Bronchial smooth muscle cell (primary cell): ENCODE measurements around the gene MEGF6. TPM values are rescaled to one million over a fixed set of nuclear protein-coding genes. Genes with fewer than 3 reads are reported as not detected.

Source experiments
- total RNA-seq: library from RNA; depleted of rRNA; stranded (reverse); fragments of >200 nt; gene quantifications from 2 replicates; pipeline ENCODE4 v1.2.1, GENCODE V29; 2014

Gene MEGF6
- total RNA-seq = 1.5 and 2.4 TPM in 2 replicates

DNA sequence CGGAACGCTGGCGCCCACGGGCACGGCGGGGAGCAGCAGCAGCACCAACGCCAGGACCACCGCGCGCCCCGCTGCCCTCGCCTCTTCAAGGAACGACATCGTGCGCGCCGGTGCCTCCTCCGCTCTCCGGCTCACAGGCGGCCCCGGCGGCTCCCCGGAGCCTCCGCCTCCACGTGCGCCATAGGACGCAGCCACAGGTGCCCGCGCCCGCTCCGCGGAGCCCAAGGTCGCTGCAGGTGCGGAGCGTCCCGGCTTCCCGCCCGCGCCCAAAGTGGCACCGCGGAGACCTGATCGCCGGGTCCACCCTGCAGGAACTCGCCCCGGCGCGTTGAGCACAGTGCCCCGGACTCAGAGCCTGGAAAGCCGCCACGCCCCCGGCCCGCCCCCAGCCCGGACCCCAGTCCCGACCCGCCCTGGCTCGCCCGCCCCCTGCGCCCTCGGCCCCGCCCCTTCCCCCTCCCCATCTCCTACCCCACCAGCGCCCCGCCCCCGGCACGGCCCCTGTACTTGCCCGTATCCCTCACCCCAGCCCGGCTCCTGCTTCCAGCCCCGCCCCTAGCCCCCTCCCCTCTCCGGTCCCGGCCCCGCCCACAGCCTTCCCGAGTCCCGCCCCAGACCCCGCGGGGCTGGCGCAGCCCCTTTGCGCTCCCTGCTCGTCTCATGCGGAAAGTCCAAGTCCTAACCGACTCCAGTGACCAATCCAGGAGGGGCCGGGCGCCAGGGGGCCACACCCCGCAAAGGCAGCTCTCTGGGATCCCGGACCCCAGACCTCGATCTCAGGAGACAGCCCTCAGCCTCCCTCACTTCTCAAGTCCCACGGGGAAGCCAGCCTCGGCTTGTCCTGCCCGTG, at the start of gene MEGF6:
TSS of gene MEGF6 (minus strand) at position 339 of the 850 bp plus-strand sequence. CDS start at position 99, 240 bp downstream.

GRCh38 chr1:3651930-3652547, 40.7 kb upstream of the MEGF6 start, which contains the start of gene TP73:
Gene TP73, plus strand, starts transcription at chr1:3652516. Its CDS starts 29,850 bp downstream, at chr1:3682366.

DNA sequence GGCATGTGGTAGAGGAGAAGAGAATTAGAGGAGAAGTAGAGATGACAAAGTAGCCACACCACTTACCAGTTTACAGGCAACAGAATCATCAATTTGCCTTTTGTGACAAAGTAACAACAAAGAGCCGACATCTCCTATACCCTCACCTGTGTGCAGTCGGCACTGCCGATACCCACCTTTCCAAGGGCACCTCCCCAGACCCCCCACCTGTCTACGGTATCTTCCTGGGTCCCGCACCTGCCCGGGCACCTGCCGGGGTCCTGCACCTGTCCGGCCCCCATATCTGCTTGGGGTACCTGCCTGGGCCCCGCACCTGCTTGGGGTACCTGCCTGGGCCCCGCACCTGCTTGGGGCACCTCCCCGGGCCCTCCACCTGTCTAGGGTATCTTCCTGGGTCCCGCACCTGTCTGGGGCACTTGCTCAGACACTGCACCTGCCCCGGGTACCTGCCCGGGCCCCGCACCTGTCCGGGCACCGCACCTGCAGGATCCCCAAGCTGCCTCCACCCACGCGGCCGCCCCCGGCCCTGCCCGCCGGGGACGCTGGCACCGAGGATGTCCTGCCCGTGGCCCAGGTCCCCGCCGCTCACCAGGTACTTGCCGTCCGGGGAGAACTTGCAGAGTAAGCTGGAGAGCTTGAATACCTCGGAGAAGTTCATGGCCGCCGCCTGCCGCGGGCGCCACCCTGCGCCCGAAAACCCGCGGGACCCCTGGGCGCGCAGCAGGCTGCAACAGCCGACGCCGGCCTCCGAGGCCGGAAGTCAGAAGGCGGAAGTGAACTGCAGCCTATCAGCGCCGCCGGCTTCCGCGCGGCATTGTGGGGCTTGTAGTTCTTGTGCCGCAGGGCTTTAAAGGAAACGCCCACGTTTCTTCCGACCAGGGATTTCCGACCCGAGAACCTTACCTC, 38.3 kb upstream of the MEGF6 start, which contains the start of gene WRAP73:
TSS of gene WRAP73 (minus strand) at position 762 of the 906 bp plus-strand sequence. CDS start at position 658, 104 bp downstream.

DNA sequence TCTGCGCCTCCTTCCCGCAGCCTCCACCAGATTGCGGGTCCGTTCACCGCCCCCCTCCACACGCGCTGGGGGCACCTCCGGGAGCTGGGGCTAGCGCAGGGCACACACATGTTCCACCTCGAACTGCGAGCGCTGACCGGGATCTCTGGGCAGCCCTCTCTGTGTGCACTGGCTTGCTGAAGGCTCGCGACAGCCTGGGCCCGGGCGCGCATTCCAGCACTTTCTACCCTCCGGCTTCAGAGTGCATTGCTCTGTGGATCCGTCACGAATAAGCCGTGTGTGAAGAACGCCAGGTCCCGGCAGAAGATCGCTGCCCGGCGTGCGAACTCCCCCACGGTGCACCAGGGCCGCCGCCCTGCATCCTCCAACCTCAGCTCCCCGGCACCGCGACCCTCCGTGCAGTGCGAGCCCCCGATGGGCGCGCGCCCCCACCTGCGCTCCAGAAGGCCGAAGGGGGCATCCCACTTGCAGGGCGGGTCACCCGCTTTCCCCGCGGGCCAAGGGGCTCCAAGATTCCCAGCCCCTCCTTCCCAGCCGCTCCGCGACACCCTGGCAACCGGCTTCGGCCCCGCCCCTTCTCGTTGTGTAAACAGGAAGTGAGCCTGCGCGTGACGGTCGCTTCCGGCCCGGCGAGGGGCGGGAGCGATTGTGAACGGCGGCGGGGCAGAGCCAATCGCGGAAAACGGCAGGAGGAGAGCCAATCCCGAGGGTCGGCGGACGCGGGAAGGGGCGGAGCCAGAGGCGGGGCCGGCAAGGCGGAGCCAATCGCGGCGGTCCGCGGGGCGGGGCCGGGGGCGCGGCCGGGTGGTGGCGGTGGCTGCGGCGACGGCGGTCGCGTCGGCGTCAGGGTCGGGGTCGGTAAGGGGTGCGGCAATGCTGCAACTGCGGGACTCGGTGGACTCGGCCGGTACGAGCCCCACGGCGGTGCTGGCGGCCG, 13.2 kb upstream of the MEGF6 start, which contains the start of gene TPRG1L:
TSS of gene TPRG1L (plus strand) at position 816 of the 937 bp plus-strand sequence. CDS start at position 874, 58 bp downstream.

GRCh38 chr1:3453891-3454810, 157.2 kb downstream of the MEGF6 start, which contains the start of gene ARHGEF16:
Gene ARHGEF16, plus strand, starts transcription at chr1:3454665. Its CDS starts 8,420 bp downstream, at chr1:3463085.

Other genes starting within 250 kb of the MEGF6 start
- gene ARHGEF16, start 156.8 kb downstream of the MEGF6 start, total RNA-seq = 0.09 TPM in 1 of 2 replicates, not detected in the other
- gene TPRG1L, start 13.5 kb upstream of the MEGF6 start, total RNA-seq = 25.8 and 26.2 TPM in 2 replicates
- 10.7 and 12.6 TPM in 2 replicates for gene WRAP73, start 38.6 kb upstream of the MEGF6 start, total RNA-seq
- gene TP73, start 41.0 kb upstream of the MEGF6 start, total RNA-seq = not detected in 2 replicates
- gene CCDC27, start 140.9 kb upstream of the MEGF6 start, total RNA-seq = not detected in 2 replicates
- gene SMIM1, start 161.2 kb upstream of the MEGF6 start, total RNA-seq = 3.5 and 4.1 TPM in 2 replicates
- 19.5 and 19.7 TPM in 2 replicates for gene LRRC47, start 185.0 kb upstream of the MEGF6 start, total RNA-seq
- 8.1 and 14.2 TPM in 2 replicates for gene CEP104, start 245.7 kb upstream of the MEGF6 start, total RNA-seq
- 4.6 and 5.1 TPM in 2 replicates for gene DFFB, start 246.0 kb upstream of the MEGF6 start, total RNA-seq